MM.1S (cell line): ENCODE data around the gene GADD45G.

Source experiments
- EZH2 ChIP-seq: fragments of 300-600 bp; sonication (generic); optimal IDR thresholded peaks from 2 replicates; pipeline ENCODE3; 2017; ENCODE audit warnings: low read depth, mild to moderate bottlenecking, antibody characterized with exemption, low read length, mixed read lengths
- TF ChIP-seq, protein P1 (sequence below): fragments of 300-600 bp; sonication (generic); IDR thresholded peaks from 2 replicates; pipeline ENCODE4 v1.5.1; 2016; ENCODE audit warnings: antibody characterized with exemption, low read length, mixed read lengths

DNA sequence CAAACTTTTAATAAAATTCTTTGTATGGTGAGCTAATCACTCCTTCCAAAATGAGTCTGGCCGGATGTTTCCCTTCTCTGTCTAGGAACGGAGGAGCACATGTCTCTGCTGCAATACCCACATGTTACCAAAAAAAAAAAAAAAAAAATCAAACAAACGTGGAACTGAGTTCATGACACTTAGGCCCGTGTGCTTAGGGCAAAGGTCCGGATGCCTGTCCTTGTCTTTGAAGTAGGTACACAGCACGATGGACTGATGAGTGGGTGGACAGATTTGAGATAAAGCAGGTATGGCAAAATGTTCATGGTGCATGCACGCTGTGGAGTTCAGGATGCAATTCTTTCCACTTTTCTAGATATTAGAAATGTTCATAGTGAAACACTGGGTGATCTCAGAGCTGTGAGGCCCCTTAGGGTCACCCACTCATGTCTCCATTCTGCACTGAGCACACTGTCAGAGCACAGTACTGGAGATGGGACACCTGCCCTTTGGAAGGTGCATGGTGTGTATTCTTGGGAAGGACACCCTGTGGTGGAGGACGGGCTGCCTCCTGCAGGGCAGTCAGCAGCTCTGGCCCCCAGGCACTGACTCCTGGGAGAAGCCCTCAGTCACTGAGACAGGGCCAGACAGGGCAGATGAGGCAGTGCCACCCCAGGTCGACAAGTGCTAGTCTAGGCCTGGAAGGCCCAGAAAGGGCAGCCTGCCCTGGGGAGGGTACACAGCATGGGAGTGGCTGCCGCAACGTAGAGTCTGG is 43.6 kb downstream of the GADD45G start:
- TF ChIP-seq, protein P1, sequence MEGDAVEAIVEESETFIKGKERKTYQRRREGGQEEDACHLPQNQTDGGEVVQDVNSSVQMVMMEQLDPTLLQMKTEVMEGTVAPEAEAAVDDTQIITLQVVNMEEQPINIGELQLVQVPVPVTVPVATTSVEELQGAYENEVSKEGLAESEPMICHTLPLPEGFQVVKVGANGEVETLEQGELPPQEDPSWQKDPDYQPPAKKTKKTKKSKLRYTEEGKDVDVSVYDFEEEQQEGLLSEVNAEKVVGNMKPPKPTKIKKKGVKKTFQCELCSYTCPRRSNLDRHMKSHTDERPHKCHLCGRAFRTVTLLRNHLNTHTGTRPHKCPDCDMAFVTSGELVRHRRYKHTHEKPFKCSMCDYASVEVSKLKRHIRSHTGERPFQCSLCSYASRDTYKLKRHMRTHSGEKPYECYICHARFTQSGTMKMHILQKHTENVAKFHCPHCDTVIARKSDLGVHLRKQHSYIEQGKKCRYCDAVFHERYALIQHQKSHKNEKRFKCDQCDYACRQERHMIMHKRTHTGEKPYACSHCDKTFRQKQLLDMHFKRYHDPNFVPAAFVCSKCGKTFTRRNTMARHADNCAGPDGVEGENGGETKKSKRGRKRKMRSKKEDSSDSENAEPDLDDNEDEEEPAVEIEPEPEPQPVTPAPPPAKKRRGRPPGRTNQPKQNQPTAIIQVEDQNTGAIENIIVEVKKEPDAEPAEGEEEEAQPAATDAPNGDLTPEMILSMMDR: no peak
- TF ChIP-seq EZH2: no peak
